ENCODE measurements around the gene SLC12A3.

DNA sequence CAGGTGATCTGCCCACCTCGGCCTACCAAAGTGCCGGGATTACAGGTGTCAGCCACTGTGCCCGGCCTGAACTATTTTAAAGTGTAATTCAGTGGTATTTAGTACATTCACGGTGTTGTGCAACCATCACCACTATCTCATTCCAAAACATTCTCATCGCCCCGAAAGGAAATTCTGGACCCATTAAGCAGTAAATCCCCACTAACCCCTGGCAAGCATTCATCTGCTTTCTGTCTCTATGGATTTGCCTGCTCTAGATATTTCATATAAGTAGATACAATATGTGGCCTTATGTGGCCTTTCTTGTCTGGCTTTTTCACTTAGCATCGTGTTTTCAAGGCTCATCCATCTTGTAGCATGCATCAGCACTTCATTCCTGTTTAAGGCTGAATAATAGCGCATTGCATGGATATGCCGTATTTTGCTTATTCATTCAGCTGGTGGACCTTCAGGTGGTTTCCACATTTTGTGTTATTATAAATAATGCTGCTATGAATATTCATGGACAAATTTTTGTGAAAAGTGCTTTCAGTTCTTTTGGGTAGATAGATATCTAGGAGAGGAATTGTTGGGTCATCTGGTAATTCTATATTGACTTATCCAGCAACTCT, 58.6 kb downstream of the SLC12A3 start:
- TF ChIP-seq, protein P1, sequence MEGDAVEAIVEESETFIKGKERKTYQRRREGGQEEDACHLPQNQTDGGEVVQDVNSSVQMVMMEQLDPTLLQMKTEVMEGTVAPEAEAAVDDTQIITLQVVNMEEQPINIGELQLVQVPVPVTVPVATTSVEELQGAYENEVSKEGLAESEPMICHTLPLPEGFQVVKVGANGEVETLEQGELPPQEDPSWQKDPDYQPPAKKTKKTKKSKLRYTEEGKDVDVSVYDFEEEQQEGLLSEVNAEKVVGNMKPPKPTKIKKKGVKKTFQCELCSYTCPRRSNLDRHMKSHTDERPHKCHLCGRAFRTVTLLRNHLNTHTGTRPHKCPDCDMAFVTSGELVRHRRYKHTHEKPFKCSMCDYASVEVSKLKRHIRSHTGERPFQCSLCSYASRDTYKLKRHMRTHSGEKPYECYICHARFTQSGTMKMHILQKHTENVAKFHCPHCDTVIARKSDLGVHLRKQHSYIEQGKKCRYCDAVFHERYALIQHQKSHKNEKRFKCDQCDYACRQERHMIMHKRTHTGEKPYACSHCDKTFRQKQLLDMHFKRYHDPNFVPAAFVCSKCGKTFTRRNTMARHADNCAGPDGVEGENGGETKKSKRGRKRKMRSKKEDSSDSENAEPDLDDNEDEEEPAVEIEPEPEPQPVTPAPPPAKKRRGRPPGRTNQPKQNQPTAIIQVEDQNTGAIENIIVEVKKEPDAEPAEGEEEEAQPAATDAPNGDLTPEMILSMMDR (IDR thresholded peaks at IDR 0.05) = no peak
- no peak for TF ChIP-seq POLR2A (IDR thresholded peaks at IDR 0.05)
